Activated naive CD4-positive, alpha-beta T cell treated with anti-CD3 and anti-CD28 coated beads, Interleukin-2, amount 50 U/mL, for 16 hours (primary cell): ENCODE results near the gene NFATC3.

Source experiments
- DNase-seq: peaks from one replicate; pipeline ENCODE4 v3.0.0-alpha.2; 2020

The NFATC3 gene

GRCh38 chr16:68233085-68233834 is 148.1 kb downstream of the NFATC3 start:
- DNase-seq: no peak

- DNase-seq: no peak
Measured at GRCh38 chr16:68233835-68234187, 148.6 kb downstream of the NFATC3 start.

GRCh38 chr16:68234188-68235107 is 149.3 kb downstream of the NFATC3 start:
- DNase-seq: no peak

- no peak for DNase-seq
Measured at GRCh38 chr16:68235108-68235886, 150.1 kb downstream of the NFATC3 start.

GRCh38 chr16:68235887-68236136 is 150.6 kb downstream of the NFATC3 start, which contains the start of gene ESRP2:
Gene ESRP2 (minus strand): TSS chr16:68236127. CDS start chr16:68236045, 82 bp downstream.
- no peak for DNase-seq

- DNase-seq: peak; percentile 44
Measured at GRCh38 chr16:68236137-68236825, 151.1 kb downstream of the NFATC3 start.

- no peak for DNase-seq
Measured at GRCh38 chr16:68236826-68237242, 151.7 kb downstream of the NFATC3 start.

GRCh38 chr16:68237243-68238028 is 152.3 kb downstream of the NFATC3 start:
- DNase-seq: peak; percentile 90

- DNase-seq: no peak
Measured at GRCh38 chr16:68238029-68238345, 152.8 kb downstream of the NFATC3 start.

- DNase-seq: no peak
Measured at GRCh38 chr16:68242085-68242484, 156.9 kb downstream of the NFATC3 start.

- DNase-seq: no peak
Measured at GRCh38 chr16:68242926-68243858, 158.0 kb downstream of the NFATC3 start.

- DNase-seq: no peak
Measured at GRCh38 chr16:68244481-68244902, 159.3 kb downstream of the NFATC3 start.

- DNase-seq: peak; percentile 97
Measured at GRCh38 chr16:68244903-68245853, 160.0 kb downstream of the NFATC3 start, which contains the start of gene PLA2G15. Gene PLA2G15 (plus strand): TSS chr16:68245373. CDS start chr16:68245427, 54 bp downstream.

- no peak for DNase-seq
Measured at GRCh38 chr16:68246121-68246520, 161.0 kb downstream of the NFATC3 start.

GRCh38 chr16:68246666-68247065 is 161.5 kb downstream of the NFATC3 start:
- DNase-seq: no peak

GRCh38 chr16:68247400-68247799 is 162.2 kb downstream of the NFATC3 start:
- DNase-seq: no peak

- no peak for DNase-seq
Measured at GRCh38 chr16:68247932-68248331, 162.8 kb downstream of the NFATC3 start.

GRCh38 chr16:68249371-68249770 is 164.2 kb downstream of the NFATC3 start:
- DNase-seq: no peak

GRCh38 chr16:68250951-68251350 is 165.8 kb downstream of the NFATC3 start:
- DNase-seq: no peak

- no peak for DNase-seq
Measured at GRCh38 chr16:68251832-68252231, 166.7 kb downstream of the NFATC3 start.
